GM12872 (cell line): Measurements from ENCODE around the gene POSTN.

ENCODE experiments used
- TF ChIP-seq, protein P1 (sequence below): IDR thresholded peaks from 3 replicates; pipeline ENCODE4 v1.5.1; 2011; ENCODE audit warnings: low read depth, mild to moderate bottlenecking, low read length, moderate library complexity; ENCODE audit not compliant: insufficient read depth

Gene POSTN, protein sequence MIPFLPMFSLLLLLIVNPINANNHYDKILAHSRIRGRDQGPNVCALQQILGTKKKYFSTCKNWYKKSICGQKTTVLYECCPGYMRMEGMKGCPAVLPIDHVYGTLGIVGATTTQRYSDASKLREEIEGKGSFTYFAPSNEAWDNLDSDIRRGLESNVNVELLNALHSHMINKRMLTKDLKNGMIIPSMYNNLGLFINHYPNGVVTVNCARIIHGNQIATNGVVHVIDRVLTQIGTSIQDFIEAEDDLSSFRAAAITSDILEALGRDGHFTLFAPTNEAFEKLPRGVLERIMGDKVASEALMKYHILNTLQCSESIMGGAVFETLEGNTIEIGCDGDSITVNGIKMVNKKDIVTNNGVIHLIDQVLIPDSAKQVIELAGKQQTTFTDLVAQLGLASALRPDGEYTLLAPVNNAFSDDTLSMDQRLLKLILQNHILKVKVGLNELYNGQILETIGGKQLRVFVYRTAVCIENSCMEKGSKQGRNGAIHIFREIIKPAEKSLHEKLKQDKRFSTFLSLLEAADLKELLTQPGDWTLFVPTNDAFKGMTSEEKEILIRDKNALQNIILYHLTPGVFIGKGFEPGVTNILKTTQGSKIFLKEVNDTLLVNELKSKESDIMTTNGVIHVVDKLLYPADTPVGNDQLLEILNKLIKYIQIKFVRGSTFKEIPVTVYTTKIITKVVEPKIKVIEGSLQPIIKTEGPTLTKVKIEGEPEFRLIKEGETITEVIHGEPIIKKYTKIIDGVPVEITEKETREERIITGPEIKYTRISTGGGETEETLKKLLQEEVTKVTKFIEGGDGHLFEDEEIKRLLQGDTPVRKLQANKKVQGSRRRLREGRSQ

DNA sequence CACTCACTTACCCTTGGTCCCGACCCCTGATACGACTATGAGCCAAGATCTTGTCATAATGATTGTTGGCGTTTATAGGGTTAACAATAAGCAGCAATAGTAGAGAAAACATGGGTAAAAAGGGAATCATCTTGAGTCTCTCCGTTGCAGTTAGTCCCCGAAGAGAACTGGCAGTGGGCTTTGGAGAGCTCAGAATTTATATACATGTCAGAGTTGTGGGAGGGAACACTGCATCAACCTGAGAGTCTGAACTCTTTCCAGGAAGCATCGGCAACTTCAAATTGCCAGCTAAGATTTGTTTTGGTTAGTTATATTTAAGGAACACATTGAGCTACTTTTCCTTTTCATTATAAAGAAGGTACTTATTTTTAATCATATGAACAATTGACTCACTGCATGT, at the start of gene POSTN:
Gene POSTN, minus strand, starts transcription at position 172 of the 400 bp plus-strand sequence. Its CDS starts 42 bp downstream, at position 130.
- TF ChIP-seq, protein P1, sequence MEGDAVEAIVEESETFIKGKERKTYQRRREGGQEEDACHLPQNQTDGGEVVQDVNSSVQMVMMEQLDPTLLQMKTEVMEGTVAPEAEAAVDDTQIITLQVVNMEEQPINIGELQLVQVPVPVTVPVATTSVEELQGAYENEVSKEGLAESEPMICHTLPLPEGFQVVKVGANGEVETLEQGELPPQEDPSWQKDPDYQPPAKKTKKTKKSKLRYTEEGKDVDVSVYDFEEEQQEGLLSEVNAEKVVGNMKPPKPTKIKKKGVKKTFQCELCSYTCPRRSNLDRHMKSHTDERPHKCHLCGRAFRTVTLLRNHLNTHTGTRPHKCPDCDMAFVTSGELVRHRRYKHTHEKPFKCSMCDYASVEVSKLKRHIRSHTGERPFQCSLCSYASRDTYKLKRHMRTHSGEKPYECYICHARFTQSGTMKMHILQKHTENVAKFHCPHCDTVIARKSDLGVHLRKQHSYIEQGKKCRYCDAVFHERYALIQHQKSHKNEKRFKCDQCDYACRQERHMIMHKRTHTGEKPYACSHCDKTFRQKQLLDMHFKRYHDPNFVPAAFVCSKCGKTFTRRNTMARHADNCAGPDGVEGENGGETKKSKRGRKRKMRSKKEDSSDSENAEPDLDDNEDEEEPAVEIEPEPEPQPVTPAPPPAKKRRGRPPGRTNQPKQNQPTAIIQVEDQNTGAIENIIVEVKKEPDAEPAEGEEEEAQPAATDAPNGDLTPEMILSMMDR: no peak

DNA sequence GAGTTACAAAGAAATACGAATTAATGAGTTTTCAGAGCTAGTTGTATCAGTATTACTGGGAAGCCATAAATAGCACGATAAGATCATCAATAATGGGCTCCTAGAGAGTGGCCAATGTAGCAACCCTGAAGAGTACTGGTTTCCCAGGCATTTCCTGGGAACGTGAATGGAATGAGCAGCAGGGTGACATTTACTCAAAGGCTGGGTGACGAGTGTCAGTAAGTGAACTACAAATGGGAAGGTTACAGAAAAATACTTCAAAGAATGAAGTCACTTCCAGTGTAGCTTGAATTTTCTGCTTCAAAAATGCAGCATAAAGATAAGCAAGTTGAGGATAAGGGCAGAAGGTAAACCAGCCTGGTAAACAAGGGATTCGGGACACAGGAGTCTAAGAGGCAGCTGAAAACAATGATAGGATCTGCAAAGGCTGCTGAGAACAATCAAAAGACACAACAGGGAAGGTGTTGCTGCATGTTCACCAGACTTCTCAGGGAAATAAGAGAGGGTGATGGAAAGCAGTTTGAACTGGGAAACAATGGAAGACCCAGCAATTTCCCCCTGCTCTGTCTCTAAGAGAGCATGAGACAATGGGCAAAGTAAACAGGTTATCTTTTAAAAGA, 48.6 kb upstream of the POSTN start:
- TF ChIP-seq, protein P1: no peak

DNA sequence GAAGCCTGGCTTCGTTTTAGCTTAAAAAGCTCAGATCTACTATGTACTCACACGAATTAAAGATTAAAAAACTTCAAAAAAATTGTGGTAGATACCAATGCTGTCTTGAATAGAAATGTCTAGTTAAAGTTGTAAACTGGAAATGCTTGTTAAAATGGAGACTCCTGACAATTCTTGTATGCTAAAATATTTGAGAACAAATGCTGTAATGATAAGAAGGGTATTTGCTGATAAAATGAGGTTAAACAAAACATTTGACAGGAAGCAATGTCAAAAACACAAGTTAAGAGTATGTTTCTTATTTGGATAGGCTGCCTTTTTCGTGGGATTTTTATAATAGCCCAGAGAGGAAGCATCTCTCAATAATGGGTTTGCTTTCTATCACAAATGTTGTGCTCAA, 48.0 kb upstream of the POSTN start:
- TF ChIP-seq, protein P1: no peak

DNA sequence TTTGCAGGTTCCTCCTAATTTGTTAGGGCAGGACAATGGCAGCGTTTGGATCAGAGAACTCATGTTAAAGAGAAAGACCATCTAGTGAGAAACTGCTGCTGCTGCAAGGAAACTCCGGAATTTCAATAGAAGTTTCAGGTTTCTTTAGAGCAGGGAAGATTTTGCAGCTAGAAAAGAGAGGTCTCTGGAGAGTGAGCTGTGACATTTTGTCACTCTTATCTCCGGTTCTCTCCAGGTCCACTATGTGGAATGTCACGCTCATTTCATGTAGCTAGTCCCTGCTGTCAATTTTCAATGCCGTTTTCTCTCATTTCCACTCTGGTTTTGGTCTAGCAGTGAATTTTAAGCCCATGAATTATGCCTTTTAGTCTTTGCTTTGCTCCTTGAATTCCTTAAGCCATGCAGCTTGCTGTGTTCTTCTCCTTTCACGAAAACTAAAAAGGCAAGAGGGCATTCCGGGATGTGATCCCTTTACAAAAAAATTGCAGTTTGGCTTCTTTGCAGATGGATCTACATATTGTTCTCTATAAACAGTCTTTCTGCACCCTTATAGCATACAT, 46.7 kb upstream of the POSTN start:
- TF ChIP-seq, protein P1: no peak

DNA sequence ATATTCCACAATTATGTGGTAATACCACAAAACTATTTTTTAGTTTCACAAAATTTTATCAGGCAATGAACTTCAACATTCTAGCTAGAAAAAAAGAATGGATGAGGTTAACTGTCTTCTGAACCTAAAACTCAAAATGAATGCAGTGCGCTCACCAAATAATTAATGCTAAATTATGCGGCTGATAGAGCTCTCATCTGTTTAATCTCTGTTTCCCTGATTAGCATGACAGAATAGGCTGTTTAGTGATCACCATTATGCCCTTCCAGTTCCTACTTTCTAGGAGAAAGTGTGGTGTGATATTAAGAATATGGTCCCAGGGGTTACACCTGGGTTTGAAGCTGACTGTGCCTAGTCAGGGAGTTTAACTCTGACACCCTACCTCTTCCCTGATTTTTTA, 42.8 kb upstream of the POSTN start:
- TF ChIP-seq, protein P1: no peak

DNA sequence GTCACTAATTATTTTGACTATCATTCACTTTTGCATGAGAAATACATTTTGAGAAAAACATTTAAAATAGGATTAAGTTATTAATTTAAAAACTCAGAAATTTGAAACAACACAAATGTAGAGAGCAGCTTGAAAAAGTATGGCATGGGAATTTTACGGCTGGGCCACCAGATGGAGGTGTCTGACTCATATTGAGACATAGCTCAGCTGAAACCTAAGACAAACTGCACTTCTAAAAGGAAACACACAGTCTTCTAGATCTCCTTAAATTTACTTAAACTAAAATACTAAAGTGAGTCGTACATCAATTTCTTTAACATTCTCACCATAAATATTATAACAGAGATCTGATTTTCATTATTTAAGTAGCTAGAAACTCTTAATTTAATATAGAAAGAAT, 41.9 kb upstream of the POSTN start:
- TF ChIP-seq, protein P1: no peak

DNA sequence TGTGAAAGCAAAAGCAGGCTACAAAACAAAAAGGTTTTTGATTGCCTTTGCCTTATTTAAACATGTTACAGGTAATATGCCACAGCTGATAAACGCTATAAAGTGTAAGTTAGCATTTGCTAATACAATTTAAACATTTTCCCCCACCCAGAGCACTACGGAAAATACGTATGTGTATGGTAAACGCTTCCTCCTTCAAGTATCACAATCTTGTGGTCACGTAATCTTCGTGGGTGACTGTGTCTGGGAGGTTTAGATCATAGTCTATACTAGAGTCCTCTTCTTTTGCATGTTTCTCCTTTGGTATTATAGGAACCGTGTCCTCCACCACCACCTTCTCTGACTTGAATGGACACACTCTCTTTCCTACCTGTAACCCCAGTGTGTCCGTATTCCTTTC, 38.1 kb upstream of the POSTN start:
- TF ChIP-seq, protein P1: no peak
